ENCODE measurements around the gene PRKCE.

Gene PRKCE

DNA sequence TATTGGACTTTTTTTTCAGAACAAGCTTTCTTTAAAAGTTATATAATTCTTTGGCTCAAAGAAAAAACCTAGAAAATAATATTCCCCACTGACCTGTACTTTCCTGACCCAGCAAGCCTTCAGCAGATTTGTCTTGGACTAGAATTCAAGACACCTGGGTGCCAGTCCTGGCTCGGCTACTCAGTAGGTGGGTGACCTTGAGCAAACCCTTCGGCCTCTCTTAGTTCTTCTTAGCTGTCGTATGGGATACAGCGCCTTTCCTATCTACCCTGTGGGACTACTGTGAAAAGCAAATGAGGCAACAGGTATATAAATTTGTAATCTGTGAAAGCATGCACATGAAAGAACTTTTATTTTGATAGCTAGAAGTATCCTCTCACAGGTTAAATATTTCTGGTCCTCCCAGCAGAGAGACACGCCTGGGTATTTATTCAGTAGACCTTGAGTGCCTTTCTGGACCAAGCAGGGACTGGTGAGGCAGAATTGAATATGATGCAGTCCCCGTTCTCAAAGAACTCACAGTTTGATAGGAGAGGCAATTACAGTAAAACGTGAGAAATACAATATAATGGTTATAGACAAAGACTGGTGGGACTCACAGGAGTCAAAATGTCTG, 576.3 kb downstream of the PRKCE start:
- DNase-seq (ENCODE audit: low read depth), result no peak
- TF ChIP-seq, protein P1, sequence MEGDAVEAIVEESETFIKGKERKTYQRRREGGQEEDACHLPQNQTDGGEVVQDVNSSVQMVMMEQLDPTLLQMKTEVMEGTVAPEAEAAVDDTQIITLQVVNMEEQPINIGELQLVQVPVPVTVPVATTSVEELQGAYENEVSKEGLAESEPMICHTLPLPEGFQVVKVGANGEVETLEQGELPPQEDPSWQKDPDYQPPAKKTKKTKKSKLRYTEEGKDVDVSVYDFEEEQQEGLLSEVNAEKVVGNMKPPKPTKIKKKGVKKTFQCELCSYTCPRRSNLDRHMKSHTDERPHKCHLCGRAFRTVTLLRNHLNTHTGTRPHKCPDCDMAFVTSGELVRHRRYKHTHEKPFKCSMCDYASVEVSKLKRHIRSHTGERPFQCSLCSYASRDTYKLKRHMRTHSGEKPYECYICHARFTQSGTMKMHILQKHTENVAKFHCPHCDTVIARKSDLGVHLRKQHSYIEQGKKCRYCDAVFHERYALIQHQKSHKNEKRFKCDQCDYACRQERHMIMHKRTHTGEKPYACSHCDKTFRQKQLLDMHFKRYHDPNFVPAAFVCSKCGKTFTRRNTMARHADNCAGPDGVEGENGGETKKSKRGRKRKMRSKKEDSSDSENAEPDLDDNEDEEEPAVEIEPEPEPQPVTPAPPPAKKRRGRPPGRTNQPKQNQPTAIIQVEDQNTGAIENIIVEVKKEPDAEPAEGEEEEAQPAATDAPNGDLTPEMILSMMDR (conservative IDR thresholded peaks at IDR 0.05; ENCODE audit: low read depth, low read length), result no peak
- no peak overlapping the region for H3K4me3 ChIP-seq (ENCODE audit: low read length)

DNA sequence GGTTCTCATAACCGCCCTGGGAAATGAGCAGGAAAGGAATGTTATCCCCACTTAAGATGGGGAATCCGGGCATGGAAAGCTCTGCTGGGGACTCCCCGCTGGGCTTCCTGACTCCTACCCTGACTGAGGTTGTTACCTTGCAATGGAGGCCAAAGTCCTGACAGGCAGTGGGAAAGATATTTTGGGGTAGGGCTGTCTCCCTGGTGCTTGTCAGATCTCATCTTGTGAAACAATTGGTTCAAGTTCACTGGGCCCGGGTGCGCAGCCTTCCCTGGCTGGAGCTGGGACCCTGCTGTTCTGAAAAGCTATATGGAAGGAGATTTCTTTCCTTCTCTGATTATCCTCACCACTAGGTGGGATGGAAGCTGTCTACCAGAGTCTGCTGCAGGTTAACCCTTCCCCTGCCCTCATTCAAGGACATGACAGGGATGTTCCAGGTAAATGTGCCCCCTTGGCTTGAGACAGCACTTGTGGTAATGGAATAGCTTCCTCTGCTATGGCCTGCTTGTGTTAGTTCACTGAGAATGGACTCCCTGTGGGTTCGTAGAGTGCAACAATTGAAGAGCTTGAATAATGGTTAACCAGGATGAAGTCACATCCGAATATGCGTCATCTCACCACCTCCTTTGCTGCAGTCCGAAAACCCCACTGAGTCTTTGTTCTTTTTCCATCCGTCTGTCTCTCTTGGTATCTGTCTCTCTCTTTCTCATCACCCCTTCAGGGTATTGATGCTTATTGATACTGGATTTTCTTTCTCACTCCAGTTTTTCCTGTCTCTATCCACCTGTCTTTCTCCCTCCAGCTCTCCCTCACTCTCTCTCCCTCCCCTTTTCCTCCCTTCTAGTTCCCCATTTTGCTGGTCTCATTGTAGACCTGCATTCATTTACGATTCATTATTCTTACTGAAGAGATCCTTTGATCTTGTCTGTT, 577.9 kb downstream of the PRKCE start:
- no peak for DNase-seq (ENCODE audit: low read depth)
- no peak overlapping the region for H3K4me3 ChIP-seq (ENCODE audit: low read length)
- TF ChIP-seq, protein P1 (conservative IDR thresholded peaks at IDR 0.05; ENCODE audit: low read depth, low read length), result no peak

DNA sequence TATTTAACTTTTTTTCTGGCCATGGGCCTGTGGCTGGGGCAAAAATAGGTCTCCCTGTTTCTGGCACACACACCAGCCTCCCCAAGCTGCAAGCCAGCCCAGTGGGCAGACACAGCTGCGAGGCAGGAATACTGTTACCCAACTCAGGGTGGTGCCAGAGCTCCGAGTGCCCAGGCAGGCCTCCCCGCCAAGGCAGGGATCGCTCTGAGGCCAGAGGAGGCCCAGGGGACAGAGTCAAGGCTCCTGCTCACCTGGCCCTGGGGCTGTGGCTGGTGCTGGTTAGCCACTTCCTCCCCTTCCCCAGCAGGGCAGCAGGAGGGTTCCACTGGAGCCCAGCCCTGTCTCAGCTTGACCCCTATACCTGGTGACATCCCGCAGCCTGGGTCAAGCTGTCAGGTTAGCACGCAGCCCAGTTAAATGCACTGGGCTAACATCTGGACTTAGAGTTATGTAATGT, 578.7 kb downstream of the PRKCE start:
- no peak overlapping the region for H3K4me3 ChIP-seq (ENCODE audit: low read length)
- TF ChIP-seq, protein P1 (conservative IDR thresholded peaks at IDR 0.05; ENCODE audit: low read depth, low read length), result no peak
- no peak for DNase-seq (ENCODE audit: low read depth)

DNA sequence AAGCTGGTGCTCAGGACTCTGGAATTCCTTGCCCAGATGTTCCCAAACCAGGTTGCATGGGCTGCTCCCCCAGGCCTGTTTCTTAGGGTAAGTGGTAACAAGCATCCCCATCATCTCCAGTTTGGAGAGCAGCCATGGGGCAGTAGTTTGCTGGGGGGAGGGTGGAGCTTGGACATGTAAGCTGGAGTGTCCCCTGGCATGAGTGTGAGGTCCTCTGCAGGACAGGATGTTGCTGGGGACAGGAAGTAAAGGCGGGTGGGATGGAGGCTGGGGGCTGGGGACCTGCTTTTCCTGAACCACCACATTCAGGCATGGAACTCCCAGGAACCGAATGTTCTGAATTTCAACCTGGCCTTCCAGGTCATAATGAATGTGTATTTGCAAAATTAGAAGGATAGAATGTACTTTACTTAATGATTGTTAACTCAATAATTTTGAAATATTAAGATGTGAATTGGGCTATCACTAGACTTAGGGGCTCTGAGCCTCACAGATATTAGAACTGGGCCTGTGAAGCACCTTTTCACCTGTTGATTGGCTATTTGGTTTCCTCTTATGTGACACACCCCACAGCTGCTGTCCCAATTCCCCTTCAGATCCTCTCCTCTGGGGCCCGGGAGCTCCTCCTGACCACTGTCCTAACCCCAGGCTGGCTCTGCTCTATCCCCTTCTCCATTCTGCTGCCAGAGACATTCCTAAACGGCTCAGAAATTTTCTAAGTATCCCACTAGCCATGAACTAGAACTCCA, 579.4 kb downstream of the PRKCE start:
- DNase-seq (ENCODE audit: low read depth), result no peak
- TF ChIP-seq, protein P1 (conservative IDR thresholded peaks at IDR 0.05; ENCODE audit: low read depth, low read length), result no peak
- no peak overlapping the region for H3K4me3 ChIP-seq (ENCODE audit: low read length)

DNA sequence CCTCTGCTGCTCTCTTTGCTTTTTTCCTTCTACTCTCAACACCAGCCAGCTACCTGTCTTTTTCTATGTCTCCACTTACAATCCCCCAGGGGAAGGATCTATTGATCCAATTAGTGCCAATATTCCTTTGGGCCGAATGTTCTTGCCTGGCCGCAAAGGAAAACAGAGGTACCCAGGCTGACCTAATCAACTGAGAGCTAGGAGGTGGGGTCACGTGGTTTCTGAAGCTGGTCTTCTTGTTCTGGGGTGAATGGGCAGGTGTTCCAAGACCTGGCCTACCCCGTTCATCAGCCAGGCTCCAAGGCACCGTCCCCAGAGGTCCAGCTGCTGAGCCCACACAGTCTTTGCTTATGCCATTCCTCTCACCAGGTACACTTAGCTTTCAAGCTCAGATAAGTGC, 580.2 kb downstream of the PRKCE start:
- TF ChIP-seq, protein P1 (conservative IDR thresholded peaks at IDR 0.05; ENCODE audit: low read depth, low read length), result no peak

DNA sequence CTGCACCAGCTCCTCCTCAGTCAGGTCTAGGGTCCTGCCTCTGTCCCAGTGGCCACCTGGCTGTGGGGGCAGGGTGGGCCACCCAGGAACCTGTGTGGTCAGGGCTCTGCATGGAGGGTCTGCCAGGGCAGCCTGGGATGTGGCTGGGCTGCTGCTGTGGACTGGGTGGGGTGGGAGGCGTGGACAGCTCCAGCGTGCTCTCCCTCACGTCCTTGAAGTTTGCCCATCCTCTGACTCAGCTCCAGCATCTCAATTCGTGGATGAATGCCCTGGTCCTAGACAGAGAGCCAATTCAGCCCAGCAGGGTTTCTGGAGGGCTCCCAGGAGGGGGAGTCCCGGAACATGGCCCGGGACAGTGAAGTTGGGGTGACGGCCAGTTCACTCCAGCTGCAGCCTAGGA, 581.4 kb downstream of the PRKCE start:
- TF ChIP-seq, protein P1 (conservative IDR thresholded peaks at IDR 0.05; ENCODE audit: low read depth, low read length), result no peak
- DNase-seq (ENCODE audit: low read depth), result no peak
- H3K4me3 ChIP-seq (ENCODE audit: low read length), result no peak overlapping the region

More for the DNA sequence above, 580.2 kb downstream of the PRKCE start:
- no peak overlapping the region for H3K4me3 ChIP-seq (ENCODE audit: low read length)
- no peak for DNase-seq (ENCODE audit: low read depth)
